HG03097 (cell line): ENCODE results near the gene SDR39U1.

ENCODE experiments used
- ATAC-seq: cut with Tn5 transposase; IDR thresholded peaks from one replicate; pipeline ENCODE4 v1.9.1; 2021; ENCODE audit not compliant: unreplicated experiment, low FRiP score

Gene SDR39U1

GRCh38 chr14:24443053-24443665, 583 bp upstream of the SDR39U1 start:
- ATAC-seq, result no peak

- no peak for ATAC-seq
These were observed 704 bp downstream of the SDR39U1 start for GRCh38 chr14:24441904-24442239.

GRCh38 chr14:24441485-24441884, 1.1 kb downstream of the SDR39U1 start:
- no peak for ATAC-seq

GRCh38 chr14:24440606-24441399, 1.8 kb downstream of the SDR39U1 start:
- no peak for ATAC-seq

DNA sequence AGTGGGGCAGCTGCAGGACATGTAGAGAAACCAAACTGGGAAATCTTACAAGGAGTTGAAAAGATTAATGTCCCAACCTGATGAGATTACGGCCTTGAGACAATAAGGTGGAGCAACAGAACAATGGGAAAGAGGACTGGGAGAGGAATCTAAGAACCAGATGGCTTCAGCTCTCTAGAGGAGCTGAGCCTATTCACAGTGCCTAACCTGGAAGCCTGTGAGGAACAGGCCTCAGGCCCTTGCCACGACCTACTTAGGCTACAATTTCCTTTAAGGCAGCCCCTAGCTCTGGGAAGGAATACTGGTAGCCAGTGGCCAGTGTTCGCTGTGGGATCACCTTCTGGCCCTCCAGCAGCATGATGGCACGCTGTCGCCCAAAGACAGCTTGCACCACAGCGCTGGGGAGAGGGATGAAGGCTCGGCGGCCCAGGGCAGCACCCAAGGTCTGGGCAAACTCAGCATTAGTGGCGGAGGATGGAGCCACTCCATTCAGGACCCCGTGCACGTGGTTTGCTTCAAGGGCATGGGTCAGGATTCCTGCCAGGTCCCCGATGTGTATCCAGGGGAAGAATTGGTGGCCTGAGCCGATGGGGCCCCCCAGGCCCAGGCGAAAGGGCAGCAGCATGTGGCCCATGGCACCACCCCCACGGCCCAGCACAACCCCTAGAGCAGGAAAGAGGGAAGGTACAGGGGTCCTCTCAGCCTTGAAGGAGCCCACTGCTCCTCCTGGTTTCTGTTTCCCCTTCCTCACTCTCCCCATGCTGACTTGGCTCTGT, 2.6 kb downstream of the SDR39U1 start:
- no peak for ATAC-seq

GRCh38 chr14:24439257-24439656, 3.3 kb downstream of the SDR39U1 start:
- ATAC-seq, result no peak

GRCh38 chr14:24438223-24439097, 4.1 kb downstream of the SDR39U1 start:
- ATAC-seq, result no peak

GRCh38 chr14:24437736-24438067, 4.9 kb downstream of the SDR39U1 start:
- no peak for ATAC-seq

- no peak for ATAC-seq
These were observed 5.4 kb downstream of the SDR39U1 start for GRCh38 chr14:24437020-24437735.

GRCh38 chr14:24436355-24437019, 6.1 kb downstream of the SDR39U1 start:
- no peak for ATAC-seq

- no peak for ATAC-seq
These were observed 6.6 kb downstream of the SDR39U1 start for GRCh38 chr14:24435998-24436354.

GRCh38 chr14:24435192-24435810, 7.3 kb downstream of the SDR39U1 start:
- ATAC-seq, result no peak

- no peak for ATAC-seq
These were observed 7.9 kb downstream of the SDR39U1 start for GRCh38 chr14:24434676-24435075.

DNA sequence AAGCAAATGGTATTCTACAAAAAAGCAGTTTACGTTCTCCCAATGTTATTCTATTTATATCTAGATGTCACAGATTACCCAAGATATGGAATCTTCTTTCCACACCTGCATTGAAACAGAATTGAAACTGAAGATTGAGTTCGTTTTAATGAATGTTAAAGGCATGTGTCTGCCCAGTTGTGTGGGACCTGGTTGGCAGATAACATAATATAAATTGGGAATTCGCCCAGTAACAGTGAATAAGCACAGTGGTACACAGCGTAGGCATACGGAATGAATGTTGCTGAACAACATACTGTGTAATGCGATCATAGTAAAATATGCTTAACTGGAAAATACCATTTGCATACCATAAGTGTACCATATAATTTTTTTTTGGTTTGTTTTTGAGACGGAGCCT, 8.5 kb downstream of the SDR39U1 start:
- ATAC-seq, result no peak

GRCh38 chr14:24432259-24433131, 10.1 kb downstream of the SDR39U1 start:
- no peak for ATAC-seq

DNA sequence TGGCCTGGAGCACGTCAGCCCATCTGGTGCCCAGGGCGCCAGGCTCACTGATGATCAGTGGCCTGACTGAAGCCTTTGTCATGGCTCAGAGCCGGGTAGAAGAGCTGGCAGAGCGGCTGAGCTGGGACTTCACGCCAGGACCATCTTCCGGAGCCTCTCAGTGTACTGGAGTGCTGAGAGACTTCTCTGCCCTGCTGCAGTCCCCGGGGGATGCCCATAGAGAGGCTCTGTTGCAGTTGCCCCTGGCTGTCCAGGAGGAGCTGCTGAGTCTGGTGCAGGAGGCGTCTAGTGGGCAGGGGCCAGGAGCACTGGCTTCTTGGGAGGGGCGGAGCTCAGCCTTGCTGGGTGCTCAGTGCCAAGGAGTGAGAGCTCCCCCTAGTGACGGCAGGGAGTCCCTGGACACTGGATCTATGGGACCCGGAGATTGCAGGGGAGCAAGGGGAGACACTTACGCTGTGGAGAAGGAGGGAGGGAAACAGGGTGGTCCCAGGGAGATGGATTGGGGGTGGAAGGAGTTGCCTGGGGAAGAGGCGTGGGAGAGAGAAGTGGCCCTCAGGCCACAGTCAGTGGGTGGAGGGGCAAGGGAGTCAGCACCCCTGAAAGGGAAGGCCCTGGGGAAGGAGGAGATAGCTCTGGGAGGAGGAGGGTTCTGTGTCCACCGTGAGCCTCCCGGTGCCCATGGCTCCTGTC, 10.9 kb downstream of the SDR39U1 start:
- ATAC-seq, result peak; percentile 49

- peak; percentile 33 for ATAC-seq
These were observed 11.7 kb downstream of the SDR39U1 start for GRCh38 chr14:24430682-24431568.
